ENCODE results near the gene SRSF5. TPM values are rescaled to one million over a fixed set of nuclear protein-coding genes. Genes with fewer than 3 reads are reported as not detected.

The SRSF5 gene
- total and polyA plus RNA-seq, 2 of the 13 experiments (the other 11 are each of a cell fraction or from before 2014, with no cell fraction given) = 189 to 277 TPM

DNA sequence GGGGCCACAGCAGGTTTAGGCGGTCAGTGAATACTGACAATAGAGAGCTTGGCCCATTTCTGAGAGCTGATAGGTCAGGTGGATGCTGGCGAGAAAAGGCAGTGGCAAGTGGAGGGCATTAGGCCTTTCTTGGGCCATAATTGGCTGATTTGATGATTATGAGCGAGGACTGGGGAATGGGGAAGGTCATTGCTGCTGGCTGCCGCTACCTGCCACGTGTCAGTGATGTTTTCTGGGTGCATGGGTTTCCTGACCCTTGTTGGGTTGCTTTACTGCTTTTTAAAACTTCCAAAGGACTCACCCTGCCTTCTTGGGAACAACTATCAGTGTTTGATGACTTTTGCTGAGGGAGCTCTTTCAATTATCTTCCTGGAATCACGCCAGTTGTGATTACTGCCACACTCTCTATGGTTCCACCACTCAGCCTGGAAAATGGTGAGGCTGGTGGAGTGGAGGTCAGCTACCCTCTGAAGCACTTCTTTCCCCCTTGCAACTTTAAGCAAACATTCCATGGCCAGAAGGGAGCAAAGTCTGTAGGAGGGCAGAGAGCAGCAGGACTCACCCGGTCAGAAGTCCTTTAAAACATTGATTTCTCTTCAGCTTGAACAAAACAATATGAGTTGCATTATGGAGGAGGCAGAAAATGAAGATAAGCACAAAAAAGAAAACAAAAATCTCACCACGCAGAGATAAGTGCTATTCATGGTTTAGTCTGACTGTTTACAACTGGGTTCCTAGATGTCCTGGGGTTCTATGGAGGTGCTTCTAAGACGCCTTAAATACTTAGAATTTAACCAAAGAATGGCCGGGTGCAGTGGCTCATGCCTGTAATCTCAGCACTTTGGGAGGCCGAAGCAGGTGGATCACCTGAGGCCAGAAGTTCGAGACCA, 42.2 kb downstream of the SRSF5 start (continued):
- TF ChIP-seq ZNF281 (CRISPR knock-in tag; IDR thresholded peaks at IDR 0.05; ENCODE audit: borderline replicate concordance) (no peak; the same call in 1 of the 2 replicates), ZNF292 (CRISPR knock-in tag; IDR thresholded peaks at IDR 0.05; ENCODE audit: borderline replicate concordance, low read depth) (peak; percentile 72; the same call in 1 of the 2 replicates), KDM3A (CRISPR knock-in tag; IDR thresholded peaks at IDR 0.05; ENCODE audit: low read depth) (0 out of 2 replicates have a peak, but pooled peaks have one; percentile 40), ZNF101 (CRISPR knock-in tag; IDR thresholded peaks at IDR 0.05; ENCODE audit: borderline replicate concordance, low read depth) (no peak), KAT2B (IDR thresholded peaks at IDR 0.05; ENCODE audit: borderline replicate concordance, low read depth, low read length) (peak; percentile 52; the same call in 1 of the 2 replicates), DRAP1 (CRISPR knock-in tag; IDR thresholded peaks at IDR 0.05) (peak; percentile 47; the same call in 1 of the 2 replicates), JUND (CRISPR knock-in tag; IDR thresholded peaks at IDR 0.05) (peak; percentile 47; the same call in 1 of the 2 replicates), CHD2 (IDR thresholded peaks at IDR 0.05; ENCODE audit: low read depth, low read length) (no peak), CENPX (CRISPR knock-in tag; IDR thresholded peaks at IDR 0.05) (no peak), ZNF687 (CRISPR knock-in tag; IDR thresholded peaks at IDR 0.05) (peak; percentile 61; the same call in 1 of the 2 replicates), ZNF644 (CRISPR knock-in tag; IDR thresholded peaks at IDR 0.05; ENCODE audit: low read depth) (peak; percentile 92), BCL3 (CRISPR knock-in tag; IDR thresholded peaks at IDR 0.05) (no peak), ONECUT2 (CRISPR knock-in tag; IDR thresholded peaks at IDR 0.05) (peak; percentile 97), ZNF746 (CRISPR knock-in tag; IDR thresholded peaks at IDR 0.05) (peak; percentile 76; the same call in 1 of the 2 replicates)
- TF ChIP-seq, protein P1, sequence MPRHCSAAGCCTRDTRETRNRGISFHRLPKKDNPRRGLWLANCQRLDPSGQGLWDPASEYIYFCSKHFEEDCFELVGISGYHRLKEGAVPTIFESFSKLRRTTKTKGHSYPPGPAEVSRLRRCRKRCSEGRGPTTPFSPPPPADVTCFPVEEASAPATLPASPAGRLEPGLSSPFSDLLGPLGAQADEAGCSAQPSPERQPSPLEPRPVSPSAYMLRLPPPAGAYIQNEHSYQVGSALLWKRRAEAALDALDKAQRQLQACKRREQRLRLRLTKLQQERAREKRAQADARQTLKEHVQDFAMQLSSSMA (CRISPR knock-in tag; IDR thresholded peaks at IDR 0.05) = peak; percentile 99
- TF ChIP-seq, protein P2, sequence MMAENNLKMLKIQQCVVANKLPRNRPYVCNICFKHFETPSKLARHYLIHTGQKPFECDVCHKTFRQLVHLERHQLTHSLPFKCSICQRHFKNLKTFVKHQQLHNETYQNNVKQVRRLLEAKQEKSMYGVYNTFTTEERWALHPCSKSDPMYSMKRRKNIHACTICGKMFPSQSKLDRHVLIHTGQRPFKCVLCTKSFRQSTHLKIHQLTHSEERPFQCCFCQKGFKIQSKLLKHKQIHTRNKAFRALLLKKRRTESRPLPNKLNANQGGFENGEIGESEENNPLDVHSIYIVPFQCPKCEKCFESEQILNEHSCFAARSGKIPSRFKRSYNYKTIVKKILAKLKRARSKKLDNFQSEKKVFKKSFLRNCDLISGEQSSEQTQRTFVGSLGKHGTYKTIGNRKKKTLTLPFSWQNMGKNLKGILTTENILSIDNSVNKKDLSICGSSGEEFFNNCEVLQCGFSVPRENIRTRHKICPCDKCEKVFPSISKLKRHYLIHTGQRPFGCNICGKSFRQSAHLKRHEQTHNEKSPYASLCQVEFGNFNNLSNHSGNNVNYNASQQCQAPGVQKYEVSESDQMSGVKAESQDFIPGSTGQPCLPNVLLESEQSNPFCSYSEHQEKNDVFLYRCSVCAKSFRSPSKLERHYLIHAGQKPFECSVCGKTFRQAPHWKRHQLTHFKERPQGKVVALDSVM (CRISPR knock-in tag; IDR thresholded peaks at IDR 0.05) = peak; percentile 92

All from HepG2 (cell line).